ENCODE results near the gene GDF2. TPM values are rescaled to one million over a fixed set of nuclear protein-coding genes. Genes with fewer than 3 reads are reported as not detected.

The GDF2 gene
- total RNA-seq, 1 experiment from 2014 or later: not detected

DNA sequence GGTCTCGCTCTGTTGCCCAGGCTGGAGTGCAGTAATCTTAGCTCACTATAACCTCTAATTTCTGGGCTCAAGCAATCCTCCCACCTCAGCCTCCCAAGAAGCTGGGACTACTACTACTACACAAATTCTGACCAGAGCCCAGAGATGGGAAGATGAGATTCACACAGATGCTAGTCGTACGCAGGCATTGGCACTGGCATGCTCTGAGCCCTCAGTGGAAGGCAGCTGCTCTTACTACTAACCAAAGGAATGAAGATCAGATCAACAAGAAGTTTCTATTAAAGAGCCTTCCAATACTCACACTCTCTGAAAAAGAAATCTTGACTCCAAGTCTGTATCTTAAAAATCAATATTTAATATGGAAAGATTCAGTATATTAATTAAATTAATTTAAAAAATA, 10.7 kb downstream of the GDF2 start:
- Histone ChIP-seq H3K27me3 (replicated peaks; ENCODE audit: insufficient read depth, low read depth, low read length, poor library complexity) (no peaks in the 10 kb centered on the region), H3K4me3 (ENCODE audit: low read depth, low read length, poor library complexity, severe bottlenecking) (no peak overlapping the region), H3K9me3 (ENCODE audit: low read depth, low read length, poor library complexity, severe bottlenecking) (no peaks in the 10 kb centered on the region), H3K36me3 (ENCODE audit: insufficient read depth, low read length, poor library complexity, severe bottlenecking) (no peaks in the 10 kb centered on the region), H3K27ac (ENCODE audit: low read depth, low read length, poor library complexity, severe bottlenecking) (no peak overlapping the region), H3K4me1 (ENCODE audit: insufficient read depth, low read length, poor library complexity, severe bottlenecking) (no peaks in the 10 kb centered on the region)
- no peak for TF ChIP-seq EZH2 (IDR thresholded peaks at IDR 0.05; ENCODE audit: borderline replicate concordance, low read depth, low read length, poor library complexity, severe bottlenecking)
- TF ChIP-seq, protein P1, sequence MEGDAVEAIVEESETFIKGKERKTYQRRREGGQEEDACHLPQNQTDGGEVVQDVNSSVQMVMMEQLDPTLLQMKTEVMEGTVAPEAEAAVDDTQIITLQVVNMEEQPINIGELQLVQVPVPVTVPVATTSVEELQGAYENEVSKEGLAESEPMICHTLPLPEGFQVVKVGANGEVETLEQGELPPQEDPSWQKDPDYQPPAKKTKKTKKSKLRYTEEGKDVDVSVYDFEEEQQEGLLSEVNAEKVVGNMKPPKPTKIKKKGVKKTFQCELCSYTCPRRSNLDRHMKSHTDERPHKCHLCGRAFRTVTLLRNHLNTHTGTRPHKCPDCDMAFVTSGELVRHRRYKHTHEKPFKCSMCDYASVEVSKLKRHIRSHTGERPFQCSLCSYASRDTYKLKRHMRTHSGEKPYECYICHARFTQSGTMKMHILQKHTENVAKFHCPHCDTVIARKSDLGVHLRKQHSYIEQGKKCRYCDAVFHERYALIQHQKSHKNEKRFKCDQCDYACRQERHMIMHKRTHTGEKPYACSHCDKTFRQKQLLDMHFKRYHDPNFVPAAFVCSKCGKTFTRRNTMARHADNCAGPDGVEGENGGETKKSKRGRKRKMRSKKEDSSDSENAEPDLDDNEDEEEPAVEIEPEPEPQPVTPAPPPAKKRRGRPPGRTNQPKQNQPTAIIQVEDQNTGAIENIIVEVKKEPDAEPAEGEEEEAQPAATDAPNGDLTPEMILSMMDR (conservative IDR thresholded peaks at IDR 0.05; ENCODE audit: low read depth, low read length): no peak
- BruUV-seq (replicated peaks): no TSS peak
- intact Hi-C loops (cut with micrococcal nuclease; ENCODE audit: unreplicated experiment): no loop called here
- DNase-seq (ENCODE audit: low spot score): no peak
- ChIA-PET POLR2A (ENCODE audit: low non-redundant PET) (no interaction called here), CTCF (no interaction called here)

DNA sequence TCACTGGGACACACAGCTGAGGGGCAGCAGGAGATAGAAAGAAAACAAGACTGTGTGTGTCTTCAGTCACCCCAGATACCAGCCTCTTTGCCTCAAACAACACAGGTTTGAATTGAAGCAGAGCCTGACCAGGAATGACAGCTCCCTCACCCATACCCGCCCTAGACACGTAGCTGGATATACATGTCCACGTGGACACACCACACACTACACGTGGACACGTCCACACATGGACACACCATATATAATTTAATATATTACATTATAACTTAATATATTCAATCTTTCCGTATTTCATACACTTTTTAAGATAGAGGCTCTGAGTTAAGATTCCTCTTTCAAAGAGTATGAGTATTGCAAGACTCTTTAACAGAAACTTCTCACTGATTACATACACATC, 11.3 kb downstream of the GDF2 start:
- Histone ChIP-seq H3K9me3 (ENCODE audit: low read depth, low read length, poor library complexity, severe bottlenecking) (no peaks in the 10 kb centered on the region), H3K27me3 (replicated peaks; ENCODE audit: insufficient read depth, low read depth, low read length, poor library complexity) (no peaks in the 10 kb centered on the region), H3K4me3 (ENCODE audit: low read depth, low read length, poor library complexity, severe bottlenecking) (no peak overlapping the region), H3K4me1 (ENCODE audit: insufficient read depth, low read length, poor library complexity, severe bottlenecking) (no peaks in the 10 kb centered on the region), H3K27ac (ENCODE audit: low read depth, low read length, poor library complexity, severe bottlenecking) (no peak overlapping the region), H3K36me3 (ENCODE audit: insufficient read depth, low read length, poor library complexity, severe bottlenecking) (no peaks in the 10 kb centered on the region)
- POLR2A ChIA-PET (ENCODE audit: low non-redundant PET): no interaction called here
- intact Hi-C loops (cut with micrococcal nuclease; ENCODE audit: unreplicated experiment): no loop called here
- TF ChIP-seq, protein P1 (conservative IDR thresholded peaks at IDR 0.05; ENCODE audit: low read depth, low read length): no peak
- no peak for TF ChIP-seq EZH2 (IDR thresholded peaks at IDR 0.05; ENCODE audit: borderline replicate concordance, low read depth, low read length, poor library complexity, severe bottlenecking)
- DNase-seq (ENCODE audit: low spot score): no peak
- CTCF ChIA-PET: no interaction called here
- no TSS peak for BruUV-seq (replicated peaks)

DNA sequence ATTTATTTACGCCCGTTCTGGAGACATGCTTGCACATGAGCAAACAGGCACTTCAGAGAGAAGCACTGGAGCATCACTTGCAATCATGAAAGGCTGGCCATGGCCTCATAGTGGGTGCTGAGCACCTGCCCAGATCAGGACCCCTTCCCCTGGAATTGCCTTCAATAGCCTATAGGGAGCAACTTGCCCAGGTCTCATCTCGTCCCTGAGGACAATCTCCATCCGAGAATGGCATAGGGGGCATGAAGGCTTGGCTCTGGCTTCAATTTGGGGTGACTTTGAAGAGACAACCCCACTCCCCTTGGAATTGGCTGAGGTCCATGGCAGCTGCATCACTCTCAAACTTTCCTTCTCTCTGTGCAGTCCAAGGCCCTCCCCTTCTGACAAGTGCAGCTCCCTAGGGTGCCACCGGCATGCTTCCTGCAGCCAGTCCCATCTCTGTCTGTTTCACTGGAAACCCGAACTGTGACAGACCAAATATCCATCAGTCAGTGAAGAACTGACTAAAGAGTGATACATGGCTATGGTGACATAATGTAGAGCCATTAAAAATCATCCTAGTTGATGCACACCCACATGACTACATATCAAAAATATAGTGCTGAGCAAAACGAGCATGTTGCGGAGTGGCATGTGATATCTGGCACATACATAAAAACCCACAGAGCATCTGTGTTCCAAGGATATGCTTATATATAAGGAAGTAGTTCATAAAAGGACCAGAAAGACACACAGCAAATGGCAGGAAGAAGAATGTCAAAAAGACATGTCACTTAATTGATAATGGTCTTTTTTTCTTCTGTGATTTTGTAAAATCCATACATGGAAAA, 12.4 kb downstream of the GDF2 start:
- no peak for DNase-seq (ENCODE audit: low spot score)
- Histone ChIP-seq H3K4me1 (ENCODE audit: insufficient read depth, low read length, poor library complexity, severe bottlenecking) (no peaks in the 10 kb centered on the region), H3K9me3 (ENCODE audit: low read depth, low read length, poor library complexity, severe bottlenecking) (no peaks in the 10 kb centered on the region), H3K27me3 (replicated peaks; ENCODE audit: insufficient read depth, low read depth, low read length, poor library complexity) (no peaks in the 10 kb centered on the region), H3K27ac (ENCODE audit: low read depth, low read length, poor library complexity, severe bottlenecking) (no peak overlapping the region), H3K4me3 (ENCODE audit: low read depth, low read length, poor library complexity, severe bottlenecking) (no peak overlapping the region), H3K36me3 (ENCODE audit: insufficient read depth, low read length, poor library complexity, severe bottlenecking) (no peaks in the 10 kb centered on the region)
- TF ChIP-seq EZH2 (IDR thresholded peaks at IDR 0.05; ENCODE audit: borderline replicate concordance, low read depth, low read length, poor library complexity, severe bottlenecking): no peak
- TF ChIP-seq, protein P1 (conservative IDR thresholded peaks at IDR 0.05; ENCODE audit: low read depth, low read length): no peak
- intact Hi-C loops (cut with micrococcal nuclease; ENCODE audit: unreplicated experiment): no loop called here
- POLR2A ChIA-PET (ENCODE audit: low non-redundant PET): no interaction called here
- CTCF ChIA-PET: no interaction called here
- BruUV-seq (replicated peaks): no TSS peak
